BLaER1 (cell line): Measurements from ENCODE around the gene ZFP69B.
"Not testable (repeated sequence)": the region's sequence is repeated elsewhere in the genome, so short reads cannot be mapped to it uniquely, and the experiment has no call there.

Experiments used
- H3K27ac ChIP-seq: shearing (Covaris generic); formaldehyde crosslinking; 2 replicates; pipeline ENCODE4 v1.8.1; 2022
- H3K27me3 ChIP-seq: shearing (Covaris generic); formaldehyde crosslinking; 2 replicates; pipeline ENCODE4 v1.8.1; 2022
- H3K36me3 ChIP-seq: shearing (Covaris generic); formaldehyde crosslinking; 2 replicates; pipeline ENCODE4 v1.8.1; 2022
- H3K4me1 ChIP-seq: shearing (Covaris generic); formaldehyde crosslinking; 2 replicates; pipeline ENCODE4 v1.8.1; 2022
- H3K4me2 ChIP-seq: shearing (Covaris generic); formaldehyde crosslinking; 2 replicates; pipeline ENCODE4 v1.8.1; 2022
- H3K4me3 ChIP-seq: shearing (Covaris generic); formaldehyde crosslinking; 2 replicates; pipeline ENCODE4 v1.8.1; 2022
- H3K9ac ChIP-seq: shearing (Covaris generic); formaldehyde crosslinking; 2 replicates; pipeline ENCODE4 v1.8.1; 2022
- H3K9me3 ChIP-seq: shearing (Covaris generic); formaldehyde crosslinking; 2 replicates; pipeline ENCODE4 v1.8.1; 2022
- H4K20me1 ChIP-seq: shearing (Covaris generic); formaldehyde crosslinking; 2 replicates; pipeline ENCODE4 v1.8.1; 2022
- Cebpa-rat ChIP-seq: shearing (Covaris generic); IDR thresholded peaks from 2 replicates; pipeline ENCODE4 v1.8.1; 2022

The ZFP69B gene

DNA sequence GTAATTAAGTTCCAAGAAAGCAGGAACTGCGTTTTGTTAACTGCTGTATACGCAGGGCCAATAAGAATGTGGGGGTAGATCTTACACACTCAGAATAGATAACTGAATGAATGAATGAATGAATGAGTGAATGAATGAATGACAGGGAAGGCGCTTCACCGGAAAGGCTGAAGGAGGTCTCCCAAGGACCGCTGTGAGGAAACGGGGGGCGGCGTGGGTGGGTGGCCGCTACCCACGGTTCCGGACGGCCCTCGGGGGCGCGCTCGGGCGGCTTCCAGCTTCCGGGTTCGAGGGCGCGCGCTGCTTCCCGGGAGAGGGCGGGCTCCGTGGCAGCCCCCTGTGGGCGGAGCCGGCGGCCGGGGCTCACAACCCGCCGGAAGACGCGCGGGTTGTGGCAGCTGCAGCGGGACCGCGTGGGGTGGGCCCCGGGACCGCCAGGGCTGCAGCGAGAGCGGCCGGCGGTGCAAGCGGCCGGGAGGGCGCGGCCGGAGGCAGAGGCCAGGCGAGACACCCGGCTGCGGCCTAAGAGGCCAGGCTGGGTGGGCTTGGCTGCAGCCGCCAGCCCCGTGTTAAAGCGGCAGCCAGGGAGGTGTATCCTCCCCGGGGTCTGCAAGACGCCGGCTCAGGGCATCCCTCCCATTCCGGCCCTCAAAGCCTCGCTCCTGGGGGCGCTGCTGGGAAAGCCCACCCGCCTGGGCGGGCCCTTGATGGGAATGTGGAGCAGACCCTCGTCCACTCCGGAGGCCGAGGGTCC lies 26.8 kb downstream of the ZFP69B start, which contains the start of gene ZFP69:
Gene ZFP69, plus strand, starts transcription at position 367 of the 754 bp plus-strand sequence. CDS start 2,072 bp downstream, outside the sequence.
- Histone ChIP-seq H3K4me2 (peak within 1 kb of the TSS; percentile 89), H3K9me3 (peaks cover 61% of the 10 kb centered on the region), H4K20me1 (no peaks in the 10 kb centered on the region), H3K36me3 (peaks cover 20% of the 10 kb centered on the region), H3K4me1 (peaks cover 22% of the 10 kb centered on the region), H3K9ac (peak within 1 kb of the TSS; percentile 85), H3K27ac (peak within 1 kb of the TSS; percentile 85), H3K27me3 (no peaks in the 10 kb centered on the region), H3K4me3 (peak within 1 kb of the TSS; percentile 87)
- no peak for TF ChIP-seq Cebpa-rat

GRCh38 chr1:40477678-40478053 lies 27.4 kb downstream of the ZFP69B start:
- no peak for TF ChIP-seq Cebpa-rat
- peak overlapping the region; percentile 87 for H3K4me3 ChIP-seq
- H3K27ac ChIP-seq = peak overlapping the region; percentile 85
- peak overlapping the region; percentile 85 for H3K9ac ChIP-seq
- no peaks in the 10 kb centered on the region for H3K27me3 ChIP-seq
- peak overlapping the region; percentile 89 for H3K4me2 ChIP-seq
- H3K9me3 ChIP-seq = peaks cover 59% of the 10 kb centered on the region
- H3K4me1 ChIP-seq = peaks cover 22% of the 10 kb centered on the region
- H3K36me3 ChIP-seq = peaks cover 26% of the 10 kb centered on the region
- H4K20me1 ChIP-seq = no peaks in the 10 kb centered on the region

DNA sequence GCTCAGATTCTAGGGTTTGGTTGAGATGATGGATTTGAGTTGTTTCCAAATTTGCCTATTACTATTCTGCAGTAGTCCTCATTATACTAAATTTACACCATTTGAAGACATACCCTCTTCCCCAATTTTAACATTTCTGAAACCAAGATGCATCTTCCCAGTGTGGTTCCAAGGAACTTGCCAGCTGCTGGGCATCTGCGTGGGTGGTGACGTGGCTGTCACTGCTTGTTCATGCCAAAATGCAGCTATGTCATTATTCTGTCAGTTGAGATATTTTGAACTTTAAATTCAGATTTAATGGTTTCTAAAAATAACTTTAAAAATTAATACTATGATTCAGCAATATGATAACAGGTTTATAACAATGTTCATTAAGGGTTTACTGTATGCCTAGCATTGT lies 28.0 kb downstream of the ZFP69B start:
- Histone ChIP-seq H3K36me3 (peaks cover 32% of the 10 kb centered on the region), H3K27ac (no peak overlapping the region), H3K9ac (peak overlapping the region; percentile 85; the same call in 1 of the 2 replicates), H3K27me3 (no peaks in the 10 kb centered on the region), H4K20me1 (no peaks in the 10 kb centered on the region), H3K9me3 (peaks cover 59% of the 10 kb centered on the region), H3K4me3 (peak overlapping the region; percentile 87), H3K4me1 (peaks cover 22% of the 10 kb centered on the region), H3K4me2 (peak overlapping the region; percentile 89)
- no peak for TF ChIP-seq Cebpa-rat

DNA sequence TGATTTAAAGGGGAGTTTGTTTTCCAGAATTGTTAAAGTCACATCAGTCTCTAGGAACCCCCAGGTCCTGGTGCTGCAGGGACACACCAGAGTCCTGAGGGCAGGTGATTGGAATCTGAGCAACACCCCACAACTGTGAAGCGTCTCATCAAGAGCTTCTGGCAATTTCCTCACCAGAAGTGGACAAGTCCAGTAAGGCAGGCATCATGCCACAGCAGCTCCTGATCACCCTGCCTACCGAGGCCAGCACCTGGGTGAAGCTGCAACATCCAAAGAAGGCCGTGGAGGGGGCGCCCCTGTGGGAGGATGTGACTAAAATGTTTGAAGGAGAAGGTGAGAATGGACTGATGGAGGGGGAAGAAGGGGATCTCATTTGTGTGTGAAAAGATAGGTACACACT lies 28.9 kb downstream of the ZFP69B start:
- Histone ChIP-seq H3K27me3 (no peaks in the 10 kb centered on the region), H3K4me3 (no peak overlapping the region), H3K4me2 (peak overlapping the region; percentile 89), H3K27ac (no peak overlapping the region), H3K9me3 (peaks cover 59% of the 10 kb centered on the region), H3K9ac (no peak overlapping the region), H3K36me3 (peaks cover 41% of the 10 kb centered on the region), H4K20me1 (no peaks in the 10 kb centered on the region), H3K4me1 (peaks cover 22% of the 10 kb centered on the region)
- no peak for TF ChIP-seq Cebpa-rat

DNA sequence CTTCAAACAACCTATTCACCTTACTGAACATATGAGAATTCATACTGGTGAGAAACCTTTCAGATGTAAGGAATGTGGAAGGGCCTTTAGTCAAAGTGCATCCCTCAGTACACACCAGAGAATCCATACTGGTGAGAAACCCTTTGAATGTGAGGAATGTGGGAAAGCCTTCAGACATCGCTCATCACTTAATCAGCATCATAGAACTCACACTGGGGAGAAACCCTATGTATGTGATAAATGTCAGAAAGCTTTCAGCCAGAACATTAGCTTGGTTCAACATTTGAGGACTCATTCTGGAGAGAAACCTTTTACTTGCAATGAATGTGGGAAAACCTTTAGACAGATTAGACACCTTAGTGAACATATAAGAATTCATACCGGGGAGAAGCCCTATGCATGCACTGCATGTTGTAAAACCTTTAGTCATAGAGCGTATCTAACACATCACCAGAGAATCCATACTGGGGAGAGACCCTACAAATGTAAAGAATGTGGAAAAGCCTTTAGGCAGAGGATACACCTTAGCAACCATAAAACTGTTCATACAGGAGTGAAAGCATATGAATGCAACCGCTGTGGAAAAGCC lies 45.1 kb downstream of the ZFP69B start:
- Histone ChIP-seq H3K27me3 (no peaks in the 10 kb centered on the region), H3K27ac (no peak overlapping the region), H3K4me2 (no peak overlapping the region), H3K9me3 (peaks cover 96% of the 10 kb centered on the region), H3K36me3 (peaks cover 90% of the 10 kb centered on the region), H4K20me1 (no peaks in the 10 kb centered on the region), H3K4me1 (no peaks in the 10 kb centered on the region), H3K9ac (no peak overlapping the region), H3K4me3 (peak overlapping the region; percentile 1; the same call in 1 of the 2 replicates)
- TF ChIP-seq Cebpa-rat = no peak

- Histone ChIP-seq H3K36me3 (peaks cover 91% of the 10 kb centered on the region), H3K9me3 (peaks cover 94% of the 10 kb centered on the region)
- H3K9ac ChIP-seq, H3K4me2 ChIP-seq, H4K20me1 ChIP-seq, H3K27ac ChIP-seq, H3K4me1 ChIP-seq, H3K4me3 ChIP-seq, H3K27me3 ChIP-seq: not testable (repeated sequence)
These were observed 52.4 kb downstream of the ZFP69B start for GRCh38 chr1:40502651-40503050.

DNA sequence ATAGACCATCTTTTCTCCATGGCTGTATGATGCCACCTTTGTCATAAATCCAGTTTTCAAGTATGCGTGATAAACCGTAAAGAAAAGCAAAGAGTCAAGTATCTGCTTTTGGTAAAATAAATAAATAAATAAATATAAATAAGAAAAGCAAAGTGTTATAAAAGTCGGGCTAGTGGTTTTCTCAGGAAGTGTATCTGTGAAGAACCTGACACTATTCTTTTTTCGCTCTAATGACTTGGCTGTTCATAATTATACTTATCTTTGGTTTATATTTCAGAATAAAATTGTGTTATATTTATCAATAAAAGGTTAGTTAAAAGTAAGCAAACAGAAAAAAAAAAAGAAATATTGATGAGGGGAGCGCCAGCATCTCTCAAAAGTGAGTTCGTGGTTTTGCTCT lies 57.7 kb downstream of the ZFP69B start:
- Histone ChIP-seq H3K27ac (peak overlapping the region; percentile 86), H3K9ac (peak overlapping the region; percentile 90), H4K20me1 (no peaks in the 10 kb centered on the region), H3K36me3 (peaks cover 67% of the 10 kb centered on the region), H3K4me1 (peaks cover 18% of the 10 kb centered on the region), H3K4me3 (peak overlapping the region; percentile 87), H3K9me3 (peaks cover 70% of the 10 kb centered on the region), H3K4me2 (peak overlapping the region; percentile 88), H3K27me3 (no peaks in the 10 kb centered on the region)
- no peak for TF ChIP-seq Cebpa-rat

DNA sequence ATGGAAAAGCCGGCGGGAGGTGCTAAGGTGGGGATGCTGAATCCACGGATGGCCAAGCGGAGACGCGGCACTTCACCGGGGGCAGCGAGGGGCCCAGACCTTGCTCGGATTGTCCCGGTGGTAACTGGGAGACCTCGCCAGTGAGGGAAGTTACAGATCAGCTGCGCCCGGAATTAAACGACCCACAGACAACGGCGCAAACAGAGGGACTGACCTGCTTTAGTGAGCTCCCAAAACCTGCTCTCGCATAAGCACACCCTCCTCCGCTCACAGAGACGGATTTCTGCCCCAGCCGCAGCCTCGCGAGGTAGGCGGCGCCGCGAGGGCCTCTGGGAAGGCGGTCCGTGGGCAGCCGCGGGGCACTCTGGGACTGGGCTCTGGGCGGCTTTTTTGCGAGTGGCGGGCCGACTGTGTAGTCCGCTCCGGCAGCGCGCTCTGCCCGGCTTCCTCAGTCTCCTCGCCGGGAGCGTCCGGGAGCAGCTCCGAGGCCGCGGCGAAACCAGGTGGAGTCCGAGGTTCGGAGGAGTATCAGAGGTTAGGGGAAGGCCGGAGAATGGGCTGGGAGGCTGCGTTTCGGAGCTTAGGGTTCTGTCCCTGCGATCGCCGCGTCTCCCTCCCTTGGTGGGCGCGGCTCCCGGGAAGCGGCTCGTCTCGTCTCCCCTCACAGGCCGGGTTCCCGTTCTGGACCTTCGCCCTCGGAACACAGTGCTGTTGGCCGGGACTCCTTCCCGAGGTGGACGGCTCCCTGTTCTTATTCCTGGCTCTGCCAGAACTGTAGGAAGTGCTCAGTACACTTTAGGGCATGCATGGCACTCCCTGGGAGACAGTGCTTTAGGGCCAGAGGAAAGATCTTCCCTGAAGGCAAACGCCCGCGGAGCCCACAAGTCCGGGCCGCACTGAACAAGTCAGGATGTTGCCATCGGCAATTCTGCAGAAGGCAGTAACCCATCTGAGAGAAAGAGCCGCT lies 58.4 kb downstream of the ZFP69B start, which contains the start of gene EXO5:
Gene EXO5, plus strand, starts transcription at position 393 of the 967 bp plus-strand sequence. CDS start 5,778 bp downstream, outside the sequence.
- H3K4me1 ChIP-seq = peaks cover 18% of the 10 kb centered on the region
- H3K36me3 ChIP-seq = peaks cover 67% of the 10 kb centered on the region
- H3K27me3 ChIP-seq = no peaks in the 10 kb centered on the region
- peak within 1 kb of the TSS; percentile 86 for H3K27ac ChIP-seq
- no peaks in the 10 kb centered on the region for H4K20me1 ChIP-seq
- peaks cover 70% of the 10 kb centered on the region for H3K9me3 ChIP-seq
- no peak for TF ChIP-seq Cebpa-rat
- H3K9ac ChIP-seq = peak within 1 kb of the TSS; percentile 90
- H3K4me3 ChIP-seq = peak within 1 kb of the TSS; percentile 87
- H3K4me2 ChIP-seq = peak within 1 kb of the TSS; percentile 88
